SIG-M5 (cell line): ENCODE data around the gene UCN2.

Experiments
- DNase-seq: peaks from one replicate; lab custom pipeline; 2025; lab: John Stamatoyannopoulos, UW

Gene UCN2, protein sequence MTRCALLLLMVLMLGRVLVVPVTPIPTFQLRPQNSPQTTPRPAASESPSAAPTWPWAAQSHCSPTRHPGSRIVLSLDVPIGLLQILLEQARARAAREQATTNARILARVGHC

GRCh38 chr3:48563382-48563918 is at the start of gene UCN2:
UCN2 (minus strand) TSS chr3:48563781; CDS start chr3:48563124, 657 bp downstream.
- DNase-seq = no peak

DNA sequence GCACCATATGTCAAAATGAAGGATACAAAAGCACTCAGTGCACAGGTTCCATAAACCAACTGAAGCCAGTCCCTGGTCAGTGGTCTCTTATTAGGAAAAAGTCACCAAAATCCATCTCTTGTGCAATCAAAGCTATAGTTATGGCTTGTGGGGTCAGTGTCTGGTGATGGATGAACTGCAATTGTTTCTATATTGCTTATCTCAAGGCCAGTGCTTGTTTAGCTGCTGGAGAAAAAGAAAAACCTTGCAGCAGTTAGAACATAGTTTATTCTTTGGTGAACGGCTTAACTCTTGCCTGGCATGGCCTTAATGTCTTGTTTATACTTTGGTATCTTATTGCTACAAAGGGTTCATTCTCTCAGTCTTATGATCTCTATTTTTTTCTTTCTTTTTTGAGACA is 48.7 kb upstream of the UCN2 start:
- DNase-seq = no peak

DNA sequence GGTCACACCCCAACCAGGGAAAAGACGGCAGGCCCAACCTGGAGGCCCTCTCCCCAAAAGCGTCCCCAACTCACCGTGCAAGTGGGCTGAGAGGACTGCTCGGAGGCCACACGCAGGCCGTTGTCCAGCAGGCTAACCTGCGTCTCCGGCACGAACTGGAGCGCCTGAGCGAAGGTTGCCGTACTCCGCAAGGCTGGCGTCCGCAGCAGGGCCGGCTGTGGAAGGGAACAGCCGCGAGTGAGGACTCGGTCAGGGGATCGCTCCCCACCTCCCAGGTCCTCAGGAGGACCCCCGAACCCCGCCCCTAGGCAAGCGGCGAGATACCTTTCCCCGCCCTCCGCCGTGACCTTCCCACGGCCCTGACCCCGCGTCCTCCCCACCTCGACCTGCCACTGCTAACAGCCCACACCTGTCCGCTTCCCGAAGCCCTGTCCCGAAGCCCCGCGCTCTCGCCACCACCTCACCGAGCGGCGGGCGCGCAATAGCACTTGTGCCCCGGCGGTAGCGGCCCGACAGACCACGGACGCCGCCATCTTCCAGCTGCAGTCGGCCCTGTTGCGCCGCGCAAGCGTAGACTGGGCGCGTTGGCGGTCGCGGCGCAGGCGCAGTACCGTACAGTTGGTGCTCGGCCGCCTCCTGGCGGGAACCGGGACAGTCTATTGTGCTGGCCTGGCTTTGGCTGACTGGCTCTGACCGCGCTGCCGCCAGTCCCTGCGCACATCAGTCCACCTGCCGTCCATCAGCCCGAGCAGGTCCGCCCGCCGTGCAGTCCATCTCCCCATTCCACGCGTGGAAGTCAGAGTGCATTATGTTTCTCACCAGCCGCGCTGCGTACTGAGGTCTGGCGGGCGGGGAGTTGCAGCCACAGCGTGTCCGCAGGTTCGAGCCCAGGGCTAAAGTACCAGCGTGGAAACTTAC is 45.8 kb upstream of the UCN2 start, which contains the start of gene UQCRC1:
TSS of gene UQCRC1 (minus strand) at position 559 of the 918 bp plus-strand sequence. CDS start at position 533, 26 bp downstream.
- peak; percentile 63 for DNase-seq

- DNase-seq = no peak
Measured at GRCh38 chr3:48607519-48607918, 43.9 kb upstream of the UCN2 start.

DNA sequence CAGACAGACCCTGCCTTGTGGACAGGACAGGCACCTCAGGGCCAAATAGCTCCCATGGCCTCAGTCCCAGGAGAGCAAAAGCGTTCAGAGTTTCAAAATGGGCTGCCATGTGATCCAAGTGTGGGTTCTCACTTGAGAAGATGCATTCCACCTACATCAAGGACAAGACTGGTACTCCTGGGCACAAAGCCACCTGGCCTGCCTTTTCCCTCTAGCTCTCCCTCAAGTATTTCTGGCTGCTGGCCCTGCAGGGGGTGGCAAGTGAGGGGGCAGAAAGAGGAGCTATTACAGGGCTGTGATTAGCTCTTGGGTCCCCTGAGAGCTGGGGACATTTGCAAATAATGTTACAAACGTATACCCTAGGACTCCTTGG is 38.0 kb upstream of the UCN2 start:
- DNase-seq = no peak

DNA sequence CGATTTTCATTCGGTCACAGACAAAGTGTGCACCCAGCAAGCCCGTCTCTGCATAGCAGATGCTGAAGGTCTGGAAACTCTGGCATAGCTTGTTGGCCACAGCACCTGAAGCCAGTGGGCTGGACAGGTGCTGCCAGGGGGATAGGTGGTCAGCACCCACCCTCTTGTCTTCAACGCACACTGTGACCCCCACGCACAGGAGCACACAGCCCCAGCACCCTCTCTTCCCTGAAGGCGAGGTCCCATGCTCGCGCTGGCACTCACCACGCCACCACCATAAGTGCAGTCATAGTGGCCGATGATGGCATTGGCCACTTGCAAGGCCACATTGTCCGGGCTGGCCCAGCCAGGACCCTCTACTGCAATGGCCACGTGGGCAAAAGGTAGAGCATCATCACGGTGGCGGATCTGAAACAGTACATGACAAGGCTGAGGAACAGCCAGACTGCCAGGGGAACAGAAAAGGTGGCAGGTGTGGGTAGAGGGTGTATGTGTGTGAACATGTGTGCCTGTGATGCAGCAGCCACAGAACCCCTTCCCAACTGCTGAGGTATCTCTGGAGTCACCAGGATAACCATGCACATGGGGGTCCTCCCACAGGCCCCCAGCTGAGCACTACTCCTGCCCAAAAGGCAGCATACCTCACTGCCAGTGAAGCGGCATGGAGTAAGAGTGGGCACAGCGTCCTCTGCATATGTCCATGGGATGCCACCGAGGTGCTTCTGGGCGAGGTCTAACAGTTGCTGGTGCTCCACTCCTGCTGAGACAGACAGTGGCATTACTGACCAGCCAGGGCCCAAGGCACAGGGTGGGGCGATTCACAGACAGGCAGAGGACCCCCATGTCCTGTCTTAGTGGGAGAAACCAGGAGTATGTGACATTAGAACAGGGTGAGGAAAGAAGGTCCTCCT is 37.4 kb upstream of the UCN2 start:
- no peak for DNase-seq

- no peak for DNase-seq
Measured at GRCh38 chr3:48599509-48600285, 36.1 kb upstream of the UCN2 start.

GRCh38 chr3:48599077-48599501 is 35.5 kb upstream of the UCN2 start:
- no peak for DNase-seq

DNA sequence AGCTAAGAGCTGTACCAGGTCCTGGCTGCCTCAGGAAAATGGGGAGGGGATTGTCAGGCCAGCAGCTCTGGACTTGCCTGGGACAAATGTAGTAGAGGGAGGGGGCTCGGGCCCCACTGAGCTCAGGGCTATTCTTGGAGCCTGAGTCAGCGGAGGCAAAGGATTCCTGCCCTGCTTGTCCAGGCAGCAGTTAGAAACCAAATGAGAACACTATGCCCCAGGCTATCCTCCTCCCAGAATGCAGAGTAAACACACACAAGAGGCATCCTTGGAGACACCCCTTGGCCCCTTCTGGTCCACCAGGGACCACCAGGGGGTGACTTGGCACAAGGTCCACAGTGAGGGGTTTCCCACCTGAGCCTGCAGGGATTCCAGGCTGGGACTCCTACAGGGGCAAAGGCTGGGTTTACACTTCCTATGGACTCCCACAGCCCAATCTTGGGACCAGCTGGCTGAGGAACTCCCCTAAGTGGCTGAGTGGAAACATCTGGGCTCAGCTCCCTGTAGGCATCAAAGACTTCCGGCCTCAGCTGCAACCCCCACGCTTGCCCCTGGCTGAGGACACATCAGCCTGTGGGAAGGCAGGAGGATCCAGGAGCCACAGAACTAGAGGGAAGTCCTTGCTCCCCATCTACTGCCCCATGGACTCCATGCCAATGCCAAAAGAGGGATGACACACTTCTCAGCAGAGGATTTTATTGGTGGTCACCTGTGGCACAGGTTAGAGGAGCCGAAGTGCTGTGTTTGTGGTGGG is 34.9 kb upstream of the UCN2 start:
- DNase-seq = no peak

DNA sequence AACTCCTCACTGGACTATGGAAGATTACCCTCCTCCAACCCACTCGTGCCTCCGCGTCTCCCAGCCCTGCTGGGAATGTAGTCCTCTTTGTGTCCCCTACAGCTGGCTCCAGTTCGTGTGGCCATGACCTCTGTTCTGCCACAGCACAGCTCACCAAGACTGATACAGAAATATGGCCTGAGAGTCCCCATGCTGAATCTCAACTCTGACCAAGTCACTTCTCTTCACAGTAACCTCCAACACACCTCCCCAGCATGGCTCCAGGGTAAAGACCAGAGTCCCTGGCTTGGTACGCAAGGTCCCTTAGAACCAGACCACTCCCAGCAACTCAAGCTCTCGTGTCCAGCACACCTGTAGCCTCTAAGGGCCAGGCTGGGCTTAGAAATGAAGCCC is 33.8 kb upstream of the UCN2 start:
- DNase-seq = no peak

- no peak for DNase-seq
Measured at GRCh38 chr3:48596676-48597407, 33.3 kb upstream of the UCN2 start.

- DNase-seq = no peak
Measured at GRCh38 chr3:48596157-48596556, 32.6 kb upstream of the UCN2 start.

GRCh38 chr3:48595526-48596121 is 32.0 kb upstream of the UCN2 start:
- DNase-seq = no peak

DNA sequence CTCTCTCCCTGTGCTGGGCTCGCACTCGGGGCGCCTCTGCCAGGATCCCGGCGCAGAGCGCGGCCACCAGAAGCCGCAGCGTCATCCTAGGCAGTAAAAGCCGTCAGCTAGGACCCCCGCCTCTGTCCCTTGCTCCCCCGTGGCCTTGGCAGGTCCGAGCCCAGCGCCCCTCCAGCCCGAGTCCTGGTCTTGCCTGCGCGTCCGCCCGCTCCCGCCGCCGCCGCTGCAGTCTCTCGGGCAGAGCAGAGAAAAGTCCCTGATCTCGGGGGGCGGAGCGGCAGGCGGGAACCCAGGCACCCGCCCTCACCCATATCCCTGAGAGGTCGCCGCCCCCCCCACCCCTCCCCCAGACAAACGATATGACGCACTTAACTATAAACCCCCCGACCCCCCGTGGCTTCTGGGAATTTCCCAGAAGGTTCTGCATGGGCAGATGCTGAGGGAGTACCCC is 31.5 kb upstream of the UCN2 start, which contains the start of gene COL7A1:
TSS of gene COL7A1 (minus strand) at position 255 of the 451 bp plus-strand sequence. CDS start at position 85, 170 bp downstream.
- DNase-seq = no peak

- DNase-seq = no peak
Measured at GRCh38 chr3:48594417-48595049, 31.0 kb upstream of the UCN2 start.

GRCh38 chr3:48593337-48593736 is 29.8 kb upstream of the UCN2 start:
- no peak for DNase-seq

DNA sequence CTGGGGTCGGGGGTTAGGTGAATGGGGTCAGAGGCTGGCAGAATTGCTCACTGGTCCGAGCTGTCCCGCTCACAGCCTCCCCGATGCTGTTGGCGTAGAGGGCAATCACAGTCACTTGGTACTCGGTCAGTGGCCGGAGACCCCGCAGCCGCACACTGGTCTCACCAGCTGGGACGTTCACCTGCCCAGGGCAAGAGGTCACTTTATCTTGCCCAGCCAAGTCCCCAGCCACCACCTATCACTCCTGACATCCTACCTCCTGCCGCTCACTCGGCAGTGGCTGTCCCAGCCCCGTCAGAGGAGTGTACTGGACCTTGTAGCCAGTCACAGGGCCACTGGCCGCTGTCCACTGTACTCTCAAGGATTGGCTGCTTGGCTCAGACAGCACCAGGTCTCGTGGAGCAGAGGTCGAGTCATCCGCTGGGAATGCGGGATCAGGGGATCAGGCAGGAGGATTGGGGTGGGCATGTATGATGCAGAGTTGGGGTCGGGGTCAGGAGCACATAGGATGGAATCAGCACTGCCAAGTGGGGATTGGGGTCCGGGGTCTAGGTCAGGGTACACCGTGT is 29.0 kb upstream of the UCN2 start:
- DNase-seq = no peak

GRCh38 chr3:48591886-48592518 is 28.4 kb upstream of the UCN2 start:
- no peak for DNase-seq
